IPS-18c (cell line): Measurements from ENCODE around the gene MEX3B.

Source experiments
- H3K4me3 ChIP-seq: 2 replicates; pipeline ENCODE4 v1.7.0; 2013; ENCODE audit warnings: low read depth, mild to moderate bottlenecking, low read length, moderate library complexity; ENCODE audit not compliant: insufficient read depth
- H3K9me3 ChIP-seq: one replicate; pipeline ENCODE4 v1.6.1; 2013; ENCODE audit warnings: mild to moderate bottlenecking, low read length, moderate library complexity; ENCODE audit not compliant: control insufficient read depth, insufficient read depth

Gene MEX3B

GRCh38 chr15:82058026-82058425 is 12.2 kb upstream of the MEX3B start:
- peak overlapping the region; percentile 40 for H3K4me3 ChIP-seq
- H3K9me3 ChIP-seq, result peaks cover 2% of the 10 kb centered on the region

GRCh38 chr15:82056958-82057823 is 11.4 kb upstream of the MEX3B start:
- peaks cover 2% of the 10 kb centered on the region for H3K9me3 ChIP-seq
- H3K4me3 ChIP-seq, result peak overlapping the region; percentile 40; the same call in 1 of the 2 replicates

- H3K9me3 ChIP-seq, result no peaks in the 10 kb centered on the region
- no peak overlapping the region for H3K4me3 ChIP-seq
Measured at GRCh38 chr15:82052751-82053150, 6.9 kb upstream of the MEX3B start.

GRCh38 chr15:82051664-82052063 is 5.8 kb upstream of the MEX3B start:
- Histone ChIP-seq H3K9me3 (no peaks in the 10 kb centered on the region), H3K4me3 (no peak overlapping the region)

- no peaks in the 10 kb centered on the region for H3K9me3 ChIP-seq
- no peak overlapping the region for H3K4me3 ChIP-seq
Measured at GRCh38 chr15:82048811-82049210, 3.0 kb upstream of the MEX3B start.

GRCh38 chr15:82047453-82048400 is 1.9 kb upstream of the MEX3B start:
- H3K9me3 ChIP-seq, result no peaks in the 10 kb centered on the region
- peak overlapping the region; percentile 70 for H3K4me3 ChIP-seq

GRCh38 chr15:82046666-82047452 is 1.0 kb upstream of the MEX3B start:
- no peaks in the 10 kb centered on the region for H3K9me3 ChIP-seq
- H3K4me3 ChIP-seq, result peak overlapping the region; percentile 93

- H3K4me3 ChIP-seq, result peak overlapping the region; percentile 95
- no peaks in the 10 kb centered on the region for H3K9me3 ChIP-seq
Measured at GRCh38 chr15:82045179-82045891, 483 bp downstream of the MEX3B start.

- Histone ChIP-seq H3K4me3 (peak overlapping the region; percentile 95), H3K9me3 (no peaks in the 10 kb centered on the region)
Measured at GRCh38 chr15:82044373-82045178, 1.2 kb downstream of the MEX3B start.

GRCh38 chr15:82043796-82044372 is 1.9 kb downstream of the MEX3B start:
- Histone ChIP-seq H3K9me3 (no peaks in the 10 kb centered on the region), H3K4me3 (peak overlapping the region; percentile 95)

GRCh38 chr15:82043130-82043673 is 2.6 kb downstream of the MEX3B start:
- Histone ChIP-seq H3K9me3 (no peaks in the 10 kb centered on the region), H3K4me3 (peak overlapping the region; percentile 95)

GRCh38 chr15:82040862-82041261 is 5.0 kb downstream of the MEX3B start:
- peaks cover 2% of the 10 kb centered on the region for H3K9me3 ChIP-seq
- no peak overlapping the region for H3K4me3 ChIP-seq

GRCh38 chr15:82040390-82040789 is 5.4 kb downstream of the MEX3B start:
- Histone ChIP-seq H3K4me3 (no peak overlapping the region), H3K9me3 (peaks cover 2% of the 10 kb centered on the region)

GRCh38 chr15:82039871-82040270 is 5.9 kb downstream of the MEX3B start:
- Histone ChIP-seq H3K9me3 (peaks cover 2% of the 10 kb centered on the region), H3K4me3 (no peak overlapping the region)

GRCh38 chr15:82036461-82036860 is 9.4 kb downstream of the MEX3B start:
- H3K9me3 ChIP-seq, result peaks cover 2% of the 10 kb centered on the region
- no peak overlapping the region for H3K4me3 ChIP-seq
